ENCODE results near the gene GON7.

The GON7 gene

GRCh38 chr14:93228550-93228949 lies 21.7 kb upstream of the GON7 start:
- ChIA-PET POLR2A (no interaction called here), CTCF (no interaction called here)
- TF ChIP-seq CTCF (IDR thresholded peaks at IDR 0.05; ENCODE audit: control extremely low read depth, extremely low read depth, low read depth, missing control alignments) = no peak
- no peak for DNase-seq (ENCODE audit: extremely low spot score)

- ChIA-PET CTCF (no interaction called here), POLR2A (no interaction called here)
- DNase-seq (ENCODE audit: extremely low spot score) = no peak
- TF ChIP-seq CTCF (IDR thresholded peaks at IDR 0.05; ENCODE audit: control extremely low read depth, extremely low read depth, low read depth, missing control alignments) = no peak
Observed at GRCh38 chr14:93223565-93223964, 16.7 kb upstream of the GON7 start.

- TF ChIP-seq CTCF (IDR thresholded peaks at IDR 0.05; ENCODE audit: control extremely low read depth, extremely low read depth, low read depth, missing control alignments) = no peak
- DNase-seq (ENCODE audit: extremely low spot score) = no peak
- ChIA-PET CTCF (no interaction called here), POLR2A (no interaction called here)
Observed at GRCh38 chr14:93220509-93220908, 13.6 kb upstream of the GON7 start.

- ChIA-PET POLR2A (no interaction called here), CTCF (interaction anchor here (0.6 to 1.3 kb wide), 13 partner anchors 8 to 327 kb away, joined by 3 to 15 read pairs (median 3); partner anchors contain the start of genes GON7 and UBR7)
- peak; percentile 63 for DNase-seq (ENCODE audit: extremely low spot score)
- peak; percentile 80 for TF ChIP-seq CTCF (IDR thresholded peaks at IDR 0.05; ENCODE audit: control extremely low read depth, extremely low read depth, low read depth, missing control alignments)
Observed at GRCh38 chr14:93219103-93219726, 12.3 kb upstream of the GON7 start.

- ChIA-PET POLR2A (no interaction called here), CTCF (no interaction called here)
- TF ChIP-seq CTCF (IDR thresholded peaks at IDR 0.05; ENCODE audit: control extremely low read depth, extremely low read depth, low read depth, missing control alignments) = no peak
- no peak for DNase-seq (ENCODE audit: extremely low spot score)
Observed at GRCh38 chr14:93214598-93214997, 7.7 kb upstream of the GON7 start.

GRCh38 chr14:93212432-93212831 lies 5.6 kb upstream of the GON7 start:
- ChIA-PET CTCF (interaction anchor here (1.4 kb wide), 1 partner anchor 99 kb away, joined by 5 read pairs; no protein-coding TSS in a partner anchor), POLR2A (no interaction called here)
- peak; percentile 64 for DNase-seq (ENCODE audit: extremely low spot score)
- no peak for TF ChIP-seq CTCF (IDR thresholded peaks at IDR 0.05; ENCODE audit: control extremely low read depth, extremely low read depth, low read depth, missing control alignments)
